IMR-90 (cell line): ENCODE data around the gene TIMP1. TPM values are rescaled to one million over a fixed set of nuclear protein-coding genes. Genes with fewer than 3 reads are reported as not detected.

Experiments
- ATAC-seq: fragments of 200-7000 bp; cut with Tn5 transposase; 2 replicates; pipeline ENCODE4 v1.9.1; 2020; ENCODE audit warnings: low read depth, mild to moderate bottlenecking, moderate library complexity
- BruUV-seq: library from RNA; stranded (reverse); fragments of 400-500 nt; replicated peaks from 2 replicates; lab custom pipeline; 2021; lab: Mats Ljungman, UMichigan
- CTCF ChIA-PET: fragments of 300-600 bp; formaldehyde crosslinking; extraction: SDS; loops from one replicate; lab custom pipeline; 2021; ENCODE audit warnings: antibody characterized with exemption; lab: Yijun Ruan, JAX
- POLR2A ChIA-PET: fragments of 300-600 bp; sonication (Branson Sonifier 250); formaldehyde crosslinking; loops from one replicate; lab custom pipeline; 2022; ENCODE audit warnings: antibody characterized with exemption; ENCODE audit not compliant: unreplicated experiment; lab: Charles Lee
- DNase-seq: peaks from one replicate; pipeline ENCODE4 v3.0.0; 2013
- H2AFZ ChIP-seq: replicated peaks from 2 replicates; pipeline ENCODE3; 2013; ENCODE audit warnings: low read length, mild to moderate bottlenecking; ENCODE audit not compliant: poor library complexity
- H2AK5ac ChIP-seq: 2 replicates; pipeline ENCODE4 v1.6.1; 2013; ENCODE audit warnings: low read depth, low read length, inconsistent platforms
- H2AK9ac ChIP-seq: replicated peaks from 2 replicates; pipeline ENCODE3; 2013; ENCODE audit warnings: mild to moderate bottlenecking, low read depth, low read length, moderate library complexity; ENCODE audit not compliant: poor library complexity
- H2BK120ac ChIP-seq: 2 replicates; pipeline ENCODE4 v1.6.1; 2013; ENCODE audit warnings: low read depth, low read length, inconsistent platforms
- H2BK15ac ChIP-seq: 3 replicates; pipeline ENCODE4 v1.6.1; 2013; ENCODE audit warnings: low read depth, low read length, inconsistent platforms
- H2BK20ac ChIP-seq: 2 replicates; pipeline ENCODE4 v1.6.1; 2013; ENCODE audit warnings: low read depth, mild to moderate bottlenecking, inconsistent platforms, low read length, moderate library complexity
- H2BK5ac ChIP-seq: 2 replicates; pipeline ENCODE4 v1.6.1; 2013; ENCODE audit warnings: mild to moderate bottlenecking, low read depth, low read length, inconsistent platforms; ENCODE audit not compliant: poor library complexity, severe bottlenecking
- H3K14ac ChIP-seq: replicated peaks from 2 replicates; pipeline ENCODE4 v1.6.1; 2013; ENCODE audit warnings: low read depth, low read length, inconsistent platforms
- H3K18ac ChIP-seq: 2 replicates; pipeline ENCODE4 v1.6.1; 2013; ENCODE audit warnings: low read depth, low read length, control low read depth
- H3K23ac ChIP-seq: 2 replicates; pipeline ENCODE4 v1.6.1; 2013; ENCODE audit warnings: low read depth, low read length, inconsistent platforms
- H3K27ac ChIP-seq: 2 replicates; pipeline ENCODE4 v1.5.1; 2013; ENCODE audit warnings: mild to moderate bottlenecking, control low read depth, low read length; ENCODE audit not compliant: insufficient read depth
- H3K27me3 ChIP-seq: 2 replicates; pipeline ENCODE4 v1.6.1; 2013; ENCODE audit warnings: low read length; ENCODE audit not compliant: control insufficient read depth, insufficient read depth
- H3K36me3 ChIP-seq: 2 replicates; pipeline ENCODE4 v1.6.1; 2013; ENCODE audit warnings: low read length, mixed read lengths; ENCODE audit not compliant: control insufficient read depth, insufficient read depth
- H3K4ac ChIP-seq: 2 replicates; pipeline ENCODE4 v1.6.1; 2013; ENCODE audit warnings: low read depth, low read length, inconsistent platforms
- H3K4me1 ChIP-seq: 2 replicates; pipeline ENCODE4 v1.6.1; 2013; ENCODE audit warnings: low read length, mixed read lengths; ENCODE audit not compliant: control insufficient read depth, insufficient read depth
- H3K4me2 ChIP-seq: 2 replicates; pipeline ENCODE4 v1.6.1; 2013; ENCODE audit warnings: low read depth, mild to moderate bottlenecking, control low read depth, low read length, moderate library complexity
- H3K4me3 ChIP-seq: 2 replicates; pipeline ENCODE4 v1.5.1; 2013; ENCODE audit warnings: low read depth, mild to moderate bottlenecking, control low read depth, low read length, moderate library complexity; ENCODE audit not compliant: insufficient read depth
- H3K56ac ChIP-seq: 2 replicates; pipeline ENCODE4 v1.6.1; 2013; ENCODE audit warnings: low read length, inconsistent platforms; ENCODE audit not compliant: insufficient read depth; ENCODE audit errors: extremely low read depth
- H3K79me1 ChIP-seq, 2 experiments: 2 replicates each; pipeline ENCODE4 v1.6.1; 2013; ENCODE audit warnings: low read length in 2 of 2, inconsistent platforms in 1 of 2, low read depth in 1 of 2
- H3K9ac ChIP-seq: 2 replicates; pipeline ENCODE4 v1.6.1; 2013; ENCODE audit warnings: low read depth, low read length, control low read depth
- H3K9me1 ChIP-seq: 2 replicates; pipeline ENCODE4 v1.6.1; 2013; ENCODE audit warnings: low read length, inconsistent platforms; ENCODE audit not compliant: insufficient read depth
- H3K9me3 ChIP-seq: 2 replicates; pipeline ENCODE4 v1.6.1; 2013; ENCODE audit warnings: low read length; ENCODE audit not compliant: control insufficient read depth, insufficient read depth
- H4K20me1 ChIP-seq: 2 replicates; pipeline ENCODE4 v1.6.1; 2013; ENCODE audit warnings: low read length, inconsistent platforms; ENCODE audit not compliant: insufficient read depth
- H4K5ac ChIP-seq: 2 replicates; pipeline ENCODE4 v1.6.1; 2013; ENCODE audit warnings: mild to moderate bottlenecking, low read depth, low read length, control low read depth
- H4K8ac ChIP-seq, 2 experiments: 2 replicates each; pipeline ENCODE4 v1.6.1; 2013; ENCODE audit warnings: low read depth in 2 of 2, low read length in 2 of 2, control low read depth in 1 of 2, inconsistent platforms in 1 of 2
- H4K91ac ChIP-seq: 2 replicates; pipeline ENCODE4 v1.6.1; 2013; ENCODE audit warnings: low read depth, low read length, inconsistent platforms; ENCODE audit not compliant: insufficient read depth
- BHLHE40 ChIP-seq: fragments of 150-350 bp; IDR thresholded peaks from 2 replicates; pipeline ENCODE4 v1.6.1; 2016; ENCODE audit warnings: mild to moderate bottlenecking, low read depth, low read length
- CEBPB ChIP-seq: IDR thresholded peaks from 2 replicates; pipeline ENCODE4 v1.6.1; 2012; ENCODE audit warnings: low read depth, low read length, improper control_type of control experiment
- CHD1 ChIP-seq: IDR thresholded peaks from 2 replicates; pipeline ENCODE4 v1.6.1; 2012; ENCODE audit warnings: low read depth, low read length, improper control_type of control experiment
- FOS ChIP-seq: fragments of 150-350 bp; IDR thresholded peaks from 2 replicates; pipeline ENCODE4 v1.6.1; 2016; ENCODE audit warnings: low read depth, low read length
- MAFK ChIP-seq: IDR thresholded peaks from 2 replicates; pipeline ENCODE4 v1.6.1; 2012; ENCODE audit warnings: low read depth, low read length, improper control_type of control experiment
- MAZ ChIP-seq: IDR thresholded peaks from 2 replicates; pipeline ENCODE4 v1.6.1; 2012; ENCODE audit warnings: low read depth, mild to moderate bottlenecking, low read length, improper control_type of control experiment, moderate library complexity, borderline replicate concordance
- MXI1 ChIP-seq: IDR thresholded peaks from 2 replicates; pipeline ENCODE4 v1.6.1; 2012; ENCODE audit warnings: low read depth, mild to moderate bottlenecking, low read length, moderate library complexity, borderline replicate concordance
- NFE2L2 ChIP-seq: fragments of 150-350 bp; IDR thresholded peaks from 2 replicates; pipeline ENCODE4 v1.6.1; 2016; ENCODE audit warnings: low read depth, mild to moderate bottlenecking, low read length
- POLR2A ChIP-seq: IDR thresholded peaks from 2 replicates; pipeline ENCODE4 v1.6.1; 2012; ENCODE audit warnings: mild to moderate bottlenecking, low read depth, low read length
- RAD21 ChIP-seq: IDR thresholded peaks from 2 replicates; pipeline ENCODE4 v1.6.1; 2012; ENCODE audit warnings: low read length, improper control_type of control experiment
- RCOR1 ChIP-seq: IDR thresholded peaks from 2 replicates; pipeline ENCODE4 v1.6.1; 2012; ENCODE audit warnings: mild to moderate bottlenecking, low read length, improper control_type of control experiment; ENCODE audit not compliant: insufficient replicate concordance
- RFX5 ChIP-seq: IDR thresholded peaks from 2 replicates; pipeline ENCODE4 v1.8.0; 2012; ENCODE audit warnings: low read depth, mild to moderate bottlenecking, low read length, moderate library complexity
- SMC3 ChIP-seq: fragments of 150-350 bp; IDR thresholded peaks from 2 replicates; pipeline ENCODE4 v1.6.1; 2016; ENCODE audit warnings: low read depth, mild to moderate bottlenecking, antibody characterized with exemption, low read length, moderate library complexity
- USF2 ChIP-seq: fragments of 150-350 bp; IDR thresholded peaks from 2 replicates; pipeline ENCODE4 v1.6.1; 2017; ENCODE audit warnings: mild to moderate bottlenecking, antibody characterized with exemption, low read length, low read depth
- WGBS, 2 experiments: methylation state at CpG; one replicate each; pipeline versions ENCODE4 v1.1.5 to v1.1.7; 2013; ENCODE audit warnings: missing lambda C conversion rate in 2 of 2; ENCODE audit not compliant: insufficient read length in 1 of 2; ENCODE audit errors: extremely low coverage in 2 of 2; 5-methylcytosine and 5-hydroxymethylcytosine counted together
- dilution Hi-C: fragments of 300-500 bp; cut with HindIII; formaldehyde crosslinking; loops from one replicate; pipeline ENCODE4 v1.14.3; 2018; ENCODE audit warnings: low sequenced_read_pairs; ENCODE audit not compliant: unreplicated experiment
- in situ Hi-C: fragments of 300-500 bp; cut with MboI; formaldehyde crosslinking; loops from 3 replicates; pipeline ENCODE4 v1.14.3; 2019; ENCODE audit warnings: low sequenced_read_pairs, inconsistent platforms, mixed read lengths
- intact Hi-C: fragments of 100-400 bp; cut with micrococcal nuclease; formaldehyde crosslinking; loops from 2 replicates; pipeline ENCODE4 v1.10.0; 2022
- polyA plus RNA-seq, 3 experiments: library from polyadenylated mRNA; depleted of rRNA; stranded (reverse); fragments of >200 nt; gene quantifications; 2 replicates each; pipeline ENCODE4 v1.2.3, GENCODE V29; 2012; ENCODE audit warnings: low replicate concordance in 1 of 3
- total RNA-seq: library from RNA; depleted of rRNA; stranded (reverse); fragments of >200 nt; gene quantifications from 2 replicates; pipeline ENCODE4 v1.2.3, GENCODE V29; 2012
- TF ChIP-seq, protein P1 (sequence below): fragments of 150-350 bp; IDR thresholded peaks from 2 replicates; pipeline ENCODE4 v1.6.1; 2016; ENCODE audit warnings: low read depth, mild to moderate bottlenecking, low read length, moderate library complexity, borderline replicate concordance
- TF ChIP-seq, protein P2 (sequence below): conservative IDR thresholded peaks from 2 replicates; pipeline ENCODE4 v1.5.1; 2012; ENCODE audit warnings: mild to moderate bottlenecking, low read depth, low read length, improper control_type of control experiment

TIMP1 gene
- total and polyA plus RNA-seq, 2 of the 4 experiments (the other 2 are of a cell fraction), result 512 to 3,078 TPM

DNA sequence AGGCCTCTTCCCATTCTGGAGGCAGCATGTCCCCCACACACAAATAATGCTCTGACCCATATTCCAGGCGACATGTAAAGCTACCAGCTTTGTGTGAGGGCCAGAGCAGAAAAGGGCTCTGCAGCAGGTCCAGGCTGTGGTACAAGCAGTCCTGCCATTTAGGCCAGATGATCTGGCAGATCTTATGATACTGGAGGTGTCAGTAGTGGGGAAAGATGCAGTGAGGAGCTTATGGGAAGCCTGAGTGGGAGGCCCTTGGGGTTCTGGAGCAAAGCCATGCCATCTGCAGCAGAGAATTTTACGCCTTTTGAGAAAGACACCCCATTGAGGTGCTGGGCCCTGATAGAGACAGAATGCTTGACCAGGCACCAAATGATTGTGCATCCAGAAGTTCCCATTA is 29.7 kb downstream of the TIMP1 start:
- no peak overlapping the region for H2BK15ac ChIP-seq
- H3K79me1 ChIP-seq, result no peaks in the 10 kb centered on the region
- no peak overlapping the region for H4K8ac ChIP-seq
- ChIA-PET POLR2A (no interaction called here), CTCF (no interaction called here)
- no peaks in the 10 kb centered on the region for H3K4me1 ChIP-seq
- no peak overlapping the region for H2BK5ac ChIP-seq
- peaks cover 3% of the 10 kb centered on the region for H4K20me1 ChIP-seq
- H3K4ac ChIP-seq, result no peak overlapping the region
- peaks cover 5% of the 10 kb centered on the region; the same call in 1 of the 2 replicates for H3K27me3 ChIP-seq
- H4K91ac ChIP-seq, result no peak overlapping the region
- no peak overlapping the region for H3K14ac ChIP-seq
- BruUV-seq, result no TSS peak
- no peak overlapping the region for H3K27ac ChIP-seq
- no peak overlapping the region for H3K4me2 ChIP-seq
- no peak overlapping the region for H3K18ac ChIP-seq
- H2BK120ac ChIP-seq, result no peak overlapping the region
- DNase-seq (no peak), ATAC-seq (no peak)
- intact Hi-C loops (no loop called here), dilution Hi-C loops (no loop called here), in situ Hi-C loops (no loop called here)
- no peak overlapping the region for H2AK5ac ChIP-seq
- no peak overlapping the region for H3K23ac ChIP-seq
- H3K4me3 ChIP-seq, result no peak overlapping the region
- no peak overlapping the region for H2AK9ac ChIP-seq
- H4K5ac ChIP-seq, result no peak overlapping the region
- H3K9me3 ChIP-seq, result no peaks in the 10 kb centered on the region
- no peak overlapping the region for H3K9ac ChIP-seq
- WGBS, 2 experiments, result no CpG with 5 or more reads among the region's 2 CpGs
- TF ChIP-seq POLR2A (no peak), MAFK (no peak), BHLHE40 (no peak), USF2 (no peak), CEBPB (no peak), CHD1 (no peak), SMC3 (no peak), RCOR1 (no peak), FOS (no peak), MAZ (no peak), MXI1 (no peak), NFE2L2 (no peak), RAD21 (no peak), RFX5 (no peak)
- TF ChIP-seq, protein P1, sequence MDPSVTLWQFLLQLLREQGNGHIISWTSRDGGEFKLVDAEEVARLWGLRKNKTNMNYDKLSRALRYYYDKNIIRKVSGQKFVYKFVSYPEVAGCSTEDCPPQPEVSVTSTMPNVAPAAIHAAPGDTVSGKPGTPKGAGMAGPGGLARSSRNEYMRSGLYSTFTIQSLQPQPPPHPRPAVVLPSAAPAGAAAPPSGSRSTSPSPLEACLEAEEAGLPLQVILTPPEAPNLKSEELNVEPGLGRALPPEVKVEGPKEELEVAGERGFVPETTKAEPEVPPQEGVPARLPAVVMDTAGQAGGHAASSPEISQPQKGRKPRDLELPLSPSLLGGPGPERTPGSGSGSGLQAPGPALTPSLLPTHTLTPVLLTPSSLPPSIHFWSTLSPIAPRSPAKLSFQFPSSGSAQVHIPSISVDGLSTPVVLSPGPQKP, result no peak
- TF ChIP-seq, protein P2, sequence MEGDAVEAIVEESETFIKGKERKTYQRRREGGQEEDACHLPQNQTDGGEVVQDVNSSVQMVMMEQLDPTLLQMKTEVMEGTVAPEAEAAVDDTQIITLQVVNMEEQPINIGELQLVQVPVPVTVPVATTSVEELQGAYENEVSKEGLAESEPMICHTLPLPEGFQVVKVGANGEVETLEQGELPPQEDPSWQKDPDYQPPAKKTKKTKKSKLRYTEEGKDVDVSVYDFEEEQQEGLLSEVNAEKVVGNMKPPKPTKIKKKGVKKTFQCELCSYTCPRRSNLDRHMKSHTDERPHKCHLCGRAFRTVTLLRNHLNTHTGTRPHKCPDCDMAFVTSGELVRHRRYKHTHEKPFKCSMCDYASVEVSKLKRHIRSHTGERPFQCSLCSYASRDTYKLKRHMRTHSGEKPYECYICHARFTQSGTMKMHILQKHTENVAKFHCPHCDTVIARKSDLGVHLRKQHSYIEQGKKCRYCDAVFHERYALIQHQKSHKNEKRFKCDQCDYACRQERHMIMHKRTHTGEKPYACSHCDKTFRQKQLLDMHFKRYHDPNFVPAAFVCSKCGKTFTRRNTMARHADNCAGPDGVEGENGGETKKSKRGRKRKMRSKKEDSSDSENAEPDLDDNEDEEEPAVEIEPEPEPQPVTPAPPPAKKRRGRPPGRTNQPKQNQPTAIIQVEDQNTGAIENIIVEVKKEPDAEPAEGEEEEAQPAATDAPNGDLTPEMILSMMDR, result no peak
- no peak overlapping the region for H2AFZ ChIP-seq
- H3K9me1 ChIP-seq, result no peaks in the 10 kb centered on the region
- no peak overlapping the region for H3K56ac ChIP-seq
- H2BK20ac ChIP-seq, result no peak overlapping the region
- H3K36me3 ChIP-seq, result no peaks in the 10 kb centered on the region
